Lung microvascular endothelial cell (primary cell): Measurements from ENCODE around the gene RFTN2. TPM values are rescaled to one million over a fixed set of nuclear protein-coding genes. Genes with fewer than 3 reads are reported as not detected.
"Not testable (repeated sequence)": the region's sequence is repeated elsewhere in the genome, so short reads cannot be mapped to it uniquely, and the experiment has no call there.

Source experiments
- DNase-seq, 2 donors: peaks; one replicate each; pipeline versions ENCODE4 v3.0.0 to v3.0.0-alpha.2; 2010; ENCODE audit warnings: low read depth in 2 of 2
- total RNA-seq: library from RNA; depleted of rRNA; stranded (reverse); fragments of >200 nt; gene quantifications from 2 replicates; pipeline ENCODE4 v1.2.1, GENCODE V29; 2014

The RFTN2 gene
- total RNA-seq, 1 donor from 2014 or later = 13.3 TPM

- DNase-seq = peak; percentile 75 to 80
These were observed 363 bp upstream of the RFTN2 start for GRCh38 chr2:197675711-197676188.

- DNase-seq = peak; percentile 47 to 51
These were observed 796 bp downstream of the RFTN2 start for GRCh38 chr2:197674591-197674990.

- no peak for DNase-seq
These were observed 1.3 kb downstream of the RFTN2 start for GRCh38 chr2:197674060-197674459.

GRCh38 chr2:197673606-197674005, 1.8 kb downstream of the RFTN2 start:
- DNase-seq = peak in 1 of 2 donors; percentile 6

- peak in 1 of 2 donors; percentile 38 for DNase-seq
These were observed 2.3 kb downstream of the RFTN2 start for GRCh38 chr2:197673106-197673505.

GRCh38 chr2:197672371-197672893, 3.0 kb downstream of the RFTN2 start:
- no peak for DNase-seq

- DNase-seq = no peak
These were observed 6.3 kb downstream of the RFTN2 start for GRCh38 chr2:197669077-197669476.

GRCh38 chr2:197668296-197668695, 7.1 kb downstream of the RFTN2 start:
- DNase-seq = no peak

GRCh38 chr2:197666277-197666676, 9.1 kb downstream of the RFTN2 start:
- no peak for DNase-seq

GRCh38 chr2:197661626-197662025, 13.8 kb downstream of the RFTN2 start:
- no peak for DNase-seq

- no peak for DNase-seq
These were observed 17.8 kb downstream of the RFTN2 start for GRCh38 chr2:197657562-197657961.

- peak; percentile 38 to 80 for DNase-seq
These were observed 27.3 kb downstream of the RFTN2 start for GRCh38 chr2:197647961-197648690.

GRCh38 chr2:197641666-197642065, 33.7 kb downstream of the RFTN2 start:
- peak; percentile 33 to 62 for DNase-seq

- DNase-seq = not testable (repeated sequence)
These were observed 34.7 kb downstream of the RFTN2 start for GRCh38 chr2:197640571-197641122.

- no peak for DNase-seq
These were observed 42.2 kb downstream of the RFTN2 start for GRCh38 chr2:197633109-197633657.

- DNase-seq = peak; percentile 70 to 82
These were observed 47.3 kb downstream of the RFTN2 start for GRCh38 chr2:197628043-197628500.

GRCh38 chr2:197626965-197627625, 48.3 kb downstream of the RFTN2 start:
- DNase-seq = no peak

- DNase-seq = peak in 1 of 2 donors; percentile 26
These were observed 55.3 kb downstream of the RFTN2 start for GRCh38 chr2:197620133-197620532.

- no peak for DNase-seq
These were observed 60.3 kb downstream of the RFTN2 start for GRCh38 chr2:197615016-197615652.

- no peak for DNase-seq
These were observed 60.9 kb downstream of the RFTN2 start for GRCh38 chr2:197614532-197614931.

GRCh38 chr2:197613509-197613987, 61.8 kb downstream of the RFTN2 start:
- DNase-seq = no peak
